Measurements from ENCODE around the gene PLIN4.

PLIN4 gene

DNA sequence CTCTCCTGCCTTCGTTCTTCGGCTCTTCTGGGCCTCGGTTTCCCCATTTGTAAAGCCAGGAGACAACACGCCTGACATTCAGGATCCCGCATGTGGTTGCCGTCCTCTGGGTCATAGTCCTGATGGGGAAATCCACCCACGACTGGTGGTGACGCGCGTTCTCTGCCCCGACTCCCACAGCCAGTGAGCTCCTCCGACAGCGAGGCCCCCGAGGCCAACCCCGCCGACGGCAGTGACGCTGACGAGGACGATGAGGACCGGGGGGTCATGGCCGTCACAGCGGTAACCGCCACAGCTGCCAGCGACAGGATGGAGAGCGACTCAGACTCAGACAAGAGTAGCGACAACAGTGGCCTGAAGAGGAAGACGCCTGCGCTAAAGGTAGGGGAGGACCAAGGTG, 29.8 kb downstream of the PLIN4 start:
- no peak for DNase-seq

DNA sequence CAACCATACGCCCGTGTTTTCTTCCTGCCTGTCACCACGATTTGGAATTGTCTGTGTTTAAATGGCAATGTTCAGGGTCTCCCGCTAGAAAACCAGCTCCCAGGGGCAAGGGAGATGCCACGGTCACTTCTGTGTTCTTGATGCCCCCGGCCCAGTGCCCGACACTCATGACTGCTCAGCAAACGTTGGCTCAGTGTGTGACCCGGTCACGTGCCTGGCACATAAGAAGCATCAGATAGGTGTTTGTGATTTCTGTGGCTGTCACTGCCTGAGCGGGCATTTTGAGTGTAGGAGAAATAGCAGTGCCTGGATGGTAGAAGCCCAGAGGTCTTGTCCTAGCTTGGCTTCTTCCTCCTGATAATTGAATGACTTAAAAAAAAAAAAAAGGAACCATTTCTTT, 30.7 kb downstream of the PLIN4 start:
- DNase-seq, result no peak

DNA sequence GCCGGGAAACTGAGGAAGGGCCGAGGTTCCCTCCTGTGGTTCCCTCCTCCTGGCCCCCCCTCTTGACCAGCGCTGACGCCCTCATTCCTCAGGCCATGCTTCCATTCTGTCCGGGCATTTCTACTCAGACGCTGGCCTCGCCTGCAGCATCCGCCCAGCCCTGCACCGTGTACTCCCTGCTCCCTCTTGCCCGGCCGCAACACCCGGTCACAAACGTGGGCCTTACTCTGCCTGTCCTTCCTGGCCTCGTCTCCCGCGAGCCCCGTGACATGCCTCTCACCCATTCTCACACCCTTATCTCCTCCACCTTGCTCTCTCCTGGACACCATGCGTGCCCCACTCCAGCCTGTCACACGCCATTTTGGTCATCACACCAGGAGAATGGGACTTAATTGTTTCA, 34.9 kb downstream of the PLIN4 start:
- no peak for DNase-seq

GRCh38 chr19:4482721-4483364, 35.4 kb downstream of the PLIN4 start:
- no peak for DNase-seq

DNA sequence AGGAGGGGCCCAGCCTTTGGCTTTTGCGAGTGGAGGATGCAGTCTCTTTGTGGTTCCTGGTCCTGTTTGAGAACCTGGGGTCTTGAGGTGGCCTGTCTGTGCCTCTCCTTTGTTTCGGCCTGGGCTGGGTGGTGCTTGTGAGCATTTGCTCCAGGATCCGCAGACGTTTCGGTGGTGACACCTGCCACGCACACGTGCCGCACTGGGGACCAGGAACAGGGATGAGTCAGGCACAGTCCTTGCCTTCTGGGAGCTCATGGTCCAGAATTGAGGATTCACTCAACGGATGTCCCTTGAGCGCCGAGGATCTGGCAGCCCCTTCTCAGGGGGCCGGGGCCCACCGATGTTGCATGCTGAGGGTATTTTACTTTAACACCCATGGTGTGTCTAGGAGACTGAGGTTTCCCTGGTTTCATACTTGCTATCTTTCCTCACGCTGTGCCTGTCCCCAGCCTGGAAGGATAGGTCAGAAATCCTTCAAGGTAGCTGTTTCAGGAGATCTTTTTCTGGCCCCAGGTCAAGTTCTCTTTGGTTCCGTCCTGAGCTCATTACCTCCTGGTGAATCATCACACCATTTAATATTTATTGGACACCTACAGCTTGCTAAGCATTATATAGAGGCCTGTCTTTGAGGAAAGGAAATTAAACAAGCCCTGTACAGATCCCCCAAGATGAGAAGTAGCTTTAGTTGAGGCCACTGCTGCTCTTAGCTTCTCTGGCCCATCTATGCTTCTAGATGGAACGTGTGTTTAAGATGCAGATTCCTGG, 41.1 kb downstream of the PLIN4 start:
- no peak for DNase-seq

DNA sequence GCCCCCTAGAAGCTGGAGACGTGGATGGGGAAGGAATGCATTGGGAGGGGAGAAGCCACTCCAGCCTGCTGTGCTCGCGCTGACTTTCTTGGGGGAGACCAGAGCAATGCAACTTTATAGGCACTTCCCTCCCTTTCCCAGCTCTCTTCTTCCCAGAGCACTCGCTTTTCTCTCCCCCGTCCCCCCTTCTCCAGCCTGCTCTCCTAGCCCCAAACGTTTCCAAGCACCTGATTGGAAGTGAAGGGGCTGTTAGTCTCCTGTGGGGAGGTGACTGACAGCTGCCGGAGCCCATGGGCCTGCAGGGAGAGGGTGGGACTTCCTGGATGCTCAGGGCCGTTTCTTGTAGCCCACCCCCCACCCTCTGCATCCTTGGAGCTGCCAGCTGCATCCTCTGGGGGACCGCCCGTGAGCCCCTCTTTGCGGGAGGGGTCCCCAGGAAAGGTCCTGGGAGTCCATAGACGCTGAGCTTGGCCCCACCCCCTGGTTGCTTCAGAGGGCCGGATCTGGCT, 43.7 kb downstream of the PLIN4 start:
- DNase-seq, result peak; percentile 79

- no peak for DNase-seq
These were observed 44.3 kb downstream of the PLIN4 start for GRCh38 chr19:4473763-4474513.

GRCh38 chr19:4473011-4473762, 45.1 kb downstream of the PLIN4 start:
- no peak for DNase-seq

DNA sequence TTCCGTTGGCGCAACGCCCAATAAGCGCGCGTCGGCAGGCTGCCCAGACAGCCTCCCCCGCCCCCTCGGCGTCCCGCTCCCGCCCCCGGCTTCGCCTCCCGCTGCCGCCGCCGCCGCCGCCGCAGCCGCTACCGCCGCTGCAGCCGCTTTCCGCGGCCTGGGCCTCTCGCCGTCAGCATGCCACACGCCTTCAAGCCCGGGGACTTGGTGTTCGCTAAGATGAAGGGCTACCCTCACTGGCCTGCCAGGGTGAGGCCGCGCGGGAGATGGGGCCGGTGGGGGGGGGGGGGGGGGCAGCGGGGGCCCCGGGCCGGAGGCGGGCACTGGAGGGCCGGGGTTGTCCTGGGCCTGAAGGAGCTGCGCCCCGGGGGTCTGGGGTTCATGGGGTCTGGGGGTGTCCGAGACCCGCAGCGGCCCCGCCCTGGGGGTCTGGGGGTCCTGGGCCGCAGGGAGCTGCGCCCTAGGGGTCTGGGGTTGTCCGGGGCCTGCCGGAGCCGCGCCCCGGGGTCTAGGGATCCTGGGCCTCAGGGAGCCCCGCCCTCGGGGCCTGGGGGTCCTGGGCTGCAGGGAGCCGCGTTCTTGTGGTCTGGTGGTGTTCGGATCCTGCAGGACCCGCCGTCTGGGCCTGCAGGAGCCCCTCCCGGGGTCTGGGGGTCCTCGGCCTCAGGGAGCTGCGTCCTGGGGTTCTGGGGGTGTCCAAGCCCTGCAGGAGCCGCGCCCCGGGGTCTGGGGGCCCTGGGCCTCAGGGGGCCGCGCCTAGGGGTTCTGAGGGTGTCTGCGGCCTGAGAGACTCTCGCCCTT, 45.9 kb downstream of the PLIN4 start, which contains the start of gene HDGFL2:
Gene HDGFL2 (plus strand): TSS at position 124 of the 801 bp plus-strand sequence. CDS start 54 bp downstream, at position 178.
- DNase-seq, result no peak

DNA sequence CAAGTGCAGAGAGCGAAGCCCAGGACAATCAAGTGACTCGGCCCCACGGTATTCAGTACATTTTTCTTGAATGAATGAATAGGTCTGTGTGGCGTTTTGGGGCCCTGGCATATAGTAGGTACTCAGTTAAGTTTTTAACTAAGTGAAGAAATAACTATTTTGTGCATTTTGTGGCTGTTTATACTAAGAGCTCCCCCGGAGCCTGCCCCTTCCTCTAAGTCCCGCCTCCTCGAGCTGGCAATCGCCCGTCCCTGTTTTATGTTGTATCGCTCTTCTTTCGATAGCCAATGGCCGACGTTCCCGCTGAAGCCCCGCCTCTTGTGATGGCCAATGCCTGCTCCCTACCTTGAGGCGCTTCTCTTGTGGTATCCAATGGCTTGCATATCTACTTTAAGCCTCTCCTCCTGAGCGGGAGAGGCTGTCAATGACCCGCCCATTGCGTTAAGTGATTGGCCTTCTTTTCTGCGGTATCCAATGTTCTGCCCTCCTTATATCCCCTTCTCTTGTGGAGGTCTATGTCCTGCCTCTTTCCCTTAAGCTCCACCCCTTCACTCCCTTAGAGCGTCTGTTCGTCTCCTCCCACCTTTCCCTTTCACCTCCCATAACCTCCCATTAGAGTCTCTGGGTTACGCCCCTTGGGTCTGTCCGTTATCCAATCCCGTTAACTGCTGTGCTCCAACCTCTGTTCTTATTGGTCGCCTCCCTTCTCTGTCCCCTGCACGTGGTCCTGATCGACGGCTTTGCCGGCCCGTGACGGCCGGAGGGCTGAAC, 46.7 kb downstream of the PLIN4 start:
- peak; percentile 100 for DNase-seq

DNA sequence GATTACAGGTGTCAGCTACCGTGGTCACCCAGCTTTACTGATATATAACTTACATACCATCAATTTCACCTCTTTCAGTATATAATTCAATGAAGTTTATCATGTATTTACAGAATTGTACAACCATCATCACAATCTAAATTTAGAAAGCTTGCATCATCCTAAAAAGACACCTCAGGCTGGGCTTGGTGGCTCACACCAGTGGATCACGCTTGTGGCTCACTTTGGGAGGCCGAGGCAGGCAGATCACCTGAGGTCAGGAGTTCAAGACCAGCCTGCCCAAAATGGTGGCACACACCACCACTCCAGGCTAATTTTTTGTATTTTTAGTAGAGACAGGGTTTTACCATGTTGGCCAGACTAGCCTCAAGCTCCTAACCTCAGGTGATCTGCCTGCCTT, 50.5 kb downstream of the PLIN4 start:
- no peak for DNase-seq

- DNase-seq, result no peak
These were observed 53.3 kb downstream of the PLIN4 start for GRCh38 chr19:4464815-4465581.

GRCh38 chr19:4457654-4458395, 60.5 kb downstream of the PLIN4 start, which contains the start of gene UBXN6:
Gene UBXN6 (minus strand): TSS chr19:4457794. CDS start chr19:4457697, 97 bp downstream.
- peak; percentile 99 for DNase-seq

DNA sequence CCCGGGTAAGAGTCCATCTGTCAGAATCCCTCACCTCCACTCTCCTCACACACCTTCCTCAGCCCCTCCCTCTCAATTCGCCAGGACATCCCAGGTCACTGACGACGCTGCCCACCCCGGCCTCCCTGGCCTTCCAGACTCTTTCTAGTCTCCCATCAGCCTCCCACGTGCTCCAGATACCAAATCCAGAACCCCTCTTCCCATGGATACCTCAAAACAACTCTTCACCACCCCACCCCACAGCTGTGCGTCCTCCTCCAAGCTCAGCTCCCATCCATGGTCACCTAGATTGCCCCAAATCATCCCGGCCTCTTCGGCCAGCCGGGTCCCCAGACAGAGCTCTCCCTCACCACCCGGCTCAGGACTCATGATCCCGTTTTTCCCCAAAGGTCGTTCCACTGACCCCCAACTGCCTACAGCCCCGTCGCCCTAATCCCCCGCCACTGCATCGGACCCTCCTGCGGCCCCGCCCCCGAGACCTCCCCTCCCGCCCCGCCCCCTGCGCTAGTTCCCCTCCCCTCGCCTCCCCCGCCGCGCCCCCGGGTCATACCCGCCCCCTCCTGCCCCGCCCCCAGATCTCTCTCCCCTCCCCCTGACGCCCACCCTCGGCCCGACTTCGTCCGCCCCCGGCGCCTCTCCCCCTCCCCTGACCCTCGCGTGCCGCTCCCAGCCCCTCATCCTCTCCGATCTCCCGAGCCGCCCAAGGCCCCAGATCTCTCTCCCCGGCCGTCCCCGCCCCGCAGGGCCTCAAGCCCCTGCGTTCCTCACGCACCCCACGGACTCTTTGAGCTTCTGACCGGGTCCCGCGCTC, 61.2 kb downstream of the PLIN4 start:
- DNase-seq, result peak; percentile 75

DNA sequence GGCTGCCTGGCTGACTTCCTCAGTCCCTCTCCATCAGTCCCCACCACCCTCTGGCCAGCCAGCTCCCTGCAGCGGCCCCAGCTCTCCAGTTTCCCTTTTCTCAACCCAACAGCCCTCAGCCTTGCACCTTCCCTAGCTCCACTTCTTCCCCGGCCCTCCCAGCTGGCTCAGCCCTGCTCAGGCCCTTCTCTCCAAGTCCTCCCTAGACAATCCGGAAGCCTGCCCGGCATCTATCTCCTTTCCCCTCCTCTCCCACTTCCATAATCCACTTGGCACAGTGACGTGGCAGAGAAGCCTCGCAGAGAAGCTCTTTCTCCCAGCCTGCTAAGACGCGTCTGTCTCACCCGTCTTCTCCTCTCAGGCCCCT, 61.8 kb downstream of the PLIN4 start:
- DNase-seq, result peak; percentile 65

DNA sequence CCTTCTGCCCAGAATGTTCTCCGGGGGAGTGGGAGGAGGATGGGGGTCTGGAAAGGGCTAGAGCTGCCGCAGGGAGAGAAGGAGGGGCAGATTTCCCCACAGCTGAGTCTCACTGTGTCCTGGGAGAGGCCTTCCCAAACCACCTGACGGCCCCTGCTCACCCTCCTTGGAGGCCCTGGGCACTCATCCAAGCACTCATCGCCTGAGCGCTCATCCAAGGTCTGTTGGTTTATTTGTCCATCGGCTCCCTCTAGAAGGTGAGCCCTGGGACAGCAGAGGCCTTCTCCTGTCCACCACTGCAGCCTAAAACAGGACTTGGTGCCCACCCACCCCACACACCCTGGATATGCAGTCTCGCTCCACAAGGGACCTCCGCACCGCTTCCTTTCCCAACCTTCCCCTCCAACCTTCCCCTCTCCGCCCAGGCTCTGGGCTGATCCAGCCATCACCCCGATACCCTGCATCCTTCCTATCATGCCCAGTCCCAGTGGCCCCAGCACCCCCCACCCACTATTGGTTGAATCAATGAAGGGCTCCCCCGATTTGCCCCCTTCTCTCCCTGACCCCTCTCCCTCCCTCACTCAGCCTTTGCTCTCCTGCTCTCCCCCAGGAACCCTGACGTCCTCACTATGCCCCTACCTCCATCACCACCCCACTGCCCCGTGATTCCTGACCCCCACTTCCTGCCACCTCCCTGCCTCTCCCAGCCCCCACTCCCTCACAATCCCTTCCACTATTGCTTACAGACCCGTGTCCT, 62.4 kb downstream of the PLIN4 start:
- peak; percentile 51 for DNase-seq

All from hematopoietic multipotent progenitor cell treated with erythropoietin and hydrocortisone succinate and interleukin-3 and kit ligand, for 4 days (in vitro differentiated cells).